C4-2B (cell line): ENCODE results near the gene LOXHD1.

Experiments used
- H3K27ac ChIP-seq: fragments of 450-650 bp; 2 replicates; pipeline ENCODE4 v1.5.1; 2017
- CTCF ChIP-seq: fragments of 450-650 bp; conservative IDR thresholded peaks from 2 replicates; pipeline ENCODE4 v1.5.1; 2017; ENCODE audit warnings: mild to moderate bottlenecking
- ZFX ChIP-seq: fragments of 450-650 bp; IDR thresholded peaks from 2 replicates; pipeline ENCODE4 v1.6.1; 2017

The LOXHD1 gene

DNA sequence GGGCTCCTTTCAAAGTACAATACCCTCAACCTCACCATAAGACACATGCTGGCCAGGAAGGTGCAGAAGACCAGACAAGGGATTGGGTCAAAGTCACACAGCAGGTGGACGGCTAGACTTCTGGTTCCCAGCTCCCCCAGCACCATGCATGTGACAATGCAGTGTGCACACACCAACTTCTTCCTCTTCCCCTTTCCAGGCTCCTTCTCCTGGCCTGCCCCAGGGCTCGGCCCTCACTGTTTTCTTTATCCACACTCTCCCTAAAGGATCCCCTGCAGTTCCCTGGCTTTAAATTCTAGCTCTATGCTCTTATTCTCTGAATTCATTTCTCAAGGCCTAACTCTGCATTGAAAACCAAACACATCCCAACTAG, 82.3 kb downstream of the LOXHD1 start:
- no peak overlapping the region for H3K27ac ChIP-seq
- TF ChIP-seq CTCF (no peak), ZFX (no peak)

GRCh38 chr18:46574000-46574742, 82.8 kb downstream of the LOXHD1 start:
- H3K27ac ChIP-seq: no peak overlapping the region
- TF ChIP-seq ZFX: no peak
- no peak for TF ChIP-seq CTCF

GRCh38 chr18:46573156-46573555, 83.9 kb downstream of the LOXHD1 start:
- H3K27ac ChIP-seq: no peak overlapping the region
- TF ChIP-seq ZFX: no peak
- no peak for TF ChIP-seq CTCF

DNA sequence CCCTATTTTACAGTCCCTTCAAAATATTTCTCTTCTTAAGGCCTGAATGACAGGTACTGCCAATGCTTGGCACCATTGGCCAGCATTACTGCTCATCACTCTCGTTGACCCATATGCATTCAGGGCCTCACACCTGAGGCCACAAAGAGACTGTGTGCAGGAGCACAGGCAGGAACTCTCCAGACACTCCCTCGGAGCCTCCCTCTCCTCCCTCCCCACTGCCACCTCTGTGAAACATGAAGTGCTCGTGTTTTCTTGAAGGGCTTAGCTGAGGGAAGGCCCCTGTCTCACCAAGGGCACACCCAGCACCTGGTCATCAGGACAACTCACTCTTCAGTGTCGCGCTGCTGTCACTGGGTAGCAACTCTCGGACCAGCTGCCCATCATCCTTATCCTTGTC, 85.3 kb downstream of the LOXHD1 start:
- no peak overlapping the region for H3K27ac ChIP-seq

GRCh38 chr18:46570666-46571065, 86.4 kb downstream of the LOXHD1 start:
- H3K27ac ChIP-seq: no peak overlapping the region
- TF ChIP-seq ZFX (no peak), CTCF (no peak)

More for the DNA sequence above, 85.3 kb downstream of the LOXHD1 start:
- TF ChIP-seq ZFX (no peak), CTCF (no peak)

GRCh38 chr18:46570134-46570533, 86.9 kb downstream of the LOXHD1 start:
- H3K27ac ChIP-seq: no peak overlapping the region
- TF ChIP-seq CTCF (no peak), ZFX (no peak)

GRCh38 chr18:46569211-46569610, 87.8 kb downstream of the LOXHD1 start:
- TF ChIP-seq ZFX (no peak), CTCF (no peak)
- H3K27ac ChIP-seq: no peak overlapping the region
